Progenitor cell of endocrine pancreas (in vitro differentiated cells): ENCODE data around the gene UTP14A. TPM values are rescaled to one million over a fixed set of nuclear protein-coding genes. Genes with fewer than 3 reads are reported as not detected.

Source experiments
- DNase-seq: peaks from one replicate; pipeline ENCODE4 v3.0.0; 2021; ENCODE audit warnings: low spot score; ENCODE audit not compliant: unreplicated experiment
- H3K27ac Mint-ChIP-seq: 2 replicates; pipeline ENCODE4 v1.8.0; 2021; ENCODE audit warnings: mild to moderate bottlenecking, moderate library complexity, mixed read lengths
- H3K27me3 Mint-ChIP-seq: 2 replicates; pipeline ENCODE4 v1.8.0; 2021; ENCODE audit warnings: mixed read lengths
- H3K36me3 Mint-ChIP-seq: 2 replicates; pipeline ENCODE4 v1.8.0; 2022; ENCODE audit warnings: mixed read lengths; ENCODE audit not compliant: insufficient read depth
- H3K4me1 Mint-ChIP-seq: 2 replicates; pipeline ENCODE4 v1.8.0; 2021; ENCODE audit warnings: low read depth, mixed read lengths
- H3K4me3 Mint-ChIP-seq: 2 replicates; pipeline ENCODE4 v1.8.0; 2021; ENCODE audit warnings: low read depth, mild to moderate bottlenecking, moderate library complexity, mixed read lengths
- H3K9me3 Mint-ChIP-seq: 2 replicates; pipeline ENCODE4 v1.8.0; 2021; ENCODE audit warnings: low read depth, mixed read lengths
- total RNA-seq: library from RNA; stranded (reverse); gene quantifications from 2 replicates; pipeline ENCODE4 v1.2.1, GENCODE V29; 2021
- TF ChIP-seq, protein P1 (sequence below): fragments of 200-600 bp; sonication (generic); IDR thresholded peaks from one replicate; pipeline ENCODE4 v1.5.0; 2021; ENCODE audit warnings: antibody characterized with exemption, mild to moderate bottlenecking; ENCODE audit not compliant: unreplicated experiment

Gene UTP14A
- total RNA-seq, 1 donor from 2014 or later, result 18.1 TPM

DNA sequence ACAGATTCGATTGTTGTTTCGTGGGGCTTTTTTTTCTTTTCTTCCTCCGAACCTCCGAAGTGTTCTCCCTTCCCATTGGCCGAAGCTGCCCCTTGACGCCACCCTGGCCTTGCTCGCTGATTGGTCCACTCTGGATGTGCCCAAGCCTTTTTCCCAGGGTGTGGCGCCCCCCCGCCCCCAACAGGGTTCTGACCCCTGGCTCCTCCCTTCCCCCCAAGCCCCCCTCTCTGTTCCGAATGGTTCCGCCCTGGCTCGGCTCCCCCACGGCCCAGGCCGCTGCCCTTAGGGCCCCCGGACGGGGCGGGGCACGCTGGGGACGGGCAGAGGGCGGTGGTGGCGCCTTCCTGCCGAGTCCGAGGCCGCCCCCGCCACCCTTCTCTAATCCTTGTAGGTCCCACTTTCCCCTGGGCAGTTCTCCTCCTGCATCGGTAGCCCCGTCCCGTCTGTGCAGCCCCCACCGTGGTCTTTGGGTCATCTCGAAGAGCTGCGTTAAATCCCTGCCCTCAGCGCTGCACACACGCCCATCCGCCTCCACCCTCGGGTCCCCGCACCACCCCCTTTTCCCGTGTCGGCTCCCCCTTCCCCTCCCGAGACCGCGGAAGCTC, 25.5 kb downstream of the UTP14A start:
- H3K4me3 Mint-ChIP-seq, result peak overlapping the region; percentile 84
- no peaks in the 10 kb centered on the region for H3K4me1 Mint-ChIP-seq
- TF ChIP-seq, protein P1, sequence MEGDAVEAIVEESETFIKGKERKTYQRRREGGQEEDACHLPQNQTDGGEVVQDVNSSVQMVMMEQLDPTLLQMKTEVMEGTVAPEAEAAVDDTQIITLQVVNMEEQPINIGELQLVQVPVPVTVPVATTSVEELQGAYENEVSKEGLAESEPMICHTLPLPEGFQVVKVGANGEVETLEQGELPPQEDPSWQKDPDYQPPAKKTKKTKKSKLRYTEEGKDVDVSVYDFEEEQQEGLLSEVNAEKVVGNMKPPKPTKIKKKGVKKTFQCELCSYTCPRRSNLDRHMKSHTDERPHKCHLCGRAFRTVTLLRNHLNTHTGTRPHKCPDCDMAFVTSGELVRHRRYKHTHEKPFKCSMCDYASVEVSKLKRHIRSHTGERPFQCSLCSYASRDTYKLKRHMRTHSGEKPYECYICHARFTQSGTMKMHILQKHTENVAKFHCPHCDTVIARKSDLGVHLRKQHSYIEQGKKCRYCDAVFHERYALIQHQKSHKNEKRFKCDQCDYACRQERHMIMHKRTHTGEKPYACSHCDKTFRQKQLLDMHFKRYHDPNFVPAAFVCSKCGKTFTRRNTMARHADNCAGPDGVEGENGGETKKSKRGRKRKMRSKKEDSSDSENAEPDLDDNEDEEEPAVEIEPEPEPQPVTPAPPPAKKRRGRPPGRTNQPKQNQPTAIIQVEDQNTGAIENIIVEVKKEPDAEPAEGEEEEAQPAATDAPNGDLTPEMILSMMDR, result no peak
- H3K9me3 Mint-ChIP-seq, result peaks cover 3% of the 10 kb centered on the region
- peaks cover 23% of the 10 kb centered on the region for H3K27me3 Mint-ChIP-seq
- peak overlapping the region; percentile 97 for H3K27ac Mint-ChIP-seq
- peak; percentile 79 for DNase-seq
- peaks cover 9% of the 10 kb centered on the region for H3K36me3 Mint-ChIP-seq

DNA sequence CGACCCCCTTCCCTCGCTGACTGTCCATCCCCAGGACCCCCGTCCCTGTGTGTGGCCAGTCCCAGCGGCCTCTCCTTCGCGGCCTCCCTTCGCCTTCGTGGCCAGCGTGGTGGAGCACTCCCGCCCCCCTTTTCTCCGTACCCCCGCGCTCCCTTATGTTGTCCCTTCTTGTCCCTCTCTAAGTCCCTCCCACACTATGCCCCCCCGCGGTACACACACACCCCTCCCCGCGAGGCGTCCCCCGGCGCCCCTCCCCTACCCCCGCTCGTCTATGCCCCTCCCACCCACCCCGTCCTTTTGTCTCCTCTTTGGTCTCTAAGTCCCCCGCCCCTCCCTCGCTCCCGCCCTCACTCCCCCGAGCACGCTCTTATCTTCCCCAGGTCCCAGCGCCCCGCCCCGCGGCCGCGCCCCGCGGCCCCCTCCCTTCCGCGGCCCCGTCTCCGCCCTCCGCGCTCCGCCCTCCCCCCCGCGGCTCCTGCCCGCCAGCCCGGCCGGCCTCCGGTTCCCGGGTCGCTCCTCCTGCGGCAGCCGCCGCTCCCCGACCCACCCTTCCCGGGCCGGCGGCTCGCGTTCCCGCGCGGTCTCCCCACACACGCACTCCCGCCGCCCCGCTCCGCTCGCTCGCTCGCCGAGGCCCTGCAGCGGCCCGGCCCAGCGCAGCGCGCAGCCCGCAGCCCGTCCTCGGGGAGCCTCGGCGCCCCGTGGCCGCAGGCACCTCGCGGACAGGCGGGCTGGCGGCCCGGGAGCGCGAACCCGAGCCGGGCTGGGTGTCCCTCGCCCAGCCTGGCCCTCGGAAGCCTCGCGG, 26.3 kb downstream of the UTP14A start:
- peaks cover 5% of the 10 kb centered on the region for H3K36me3 Mint-ChIP-seq
- DNase-seq, result peak; percentile 55
- H3K9me3 Mint-ChIP-seq, result peaks cover 3% of the 10 kb centered on the region
- peak overlapping the region; percentile 84 for H3K4me3 Mint-ChIP-seq
- peak overlapping the region; percentile 78 for H3K27ac Mint-ChIP-seq
- TF ChIP-seq, protein P1, result no peak
- peaks cover 29% of the 10 kb centered on the region for H3K27me3 Mint-ChIP-seq
- H3K4me1 Mint-ChIP-seq, result peaks cover 6% of the 10 kb centered on the region

GRCh38 chrX:129932821-129933321, 26.9 kb downstream of the UTP14A start:
- Mint-ChIP-seq H3K9me3 (peaks cover 3% of the 10 kb centered on the region), H3K27ac (no peak overlapping the region)

GRCh38 chrX:129933700-129934099, 27.7 kb downstream of the UTP14A start:
- TF ChIP-seq, protein P1, result no peak
- H3K4me3 Mint-ChIP-seq, result peak overlapping the region; percentile 57

More at GRCh38 chrX:129932821-129933321, 26.9 kb downstream of the UTP14A start:
- Mint-ChIP-seq H3K36me3 (peaks cover 5% of the 10 kb centered on the region), H3K27me3 (peaks cover 29% of the 10 kb centered on the region), H3K4me3 (peak overlapping the region; percentile 59), H3K4me1 (peaks cover 6% of the 10 kb centered on the region)
- no peak for DNase-seq
- TF ChIP-seq, protein P1, result no peak

GRCh38 chrX:129934461-129934860, 28.5 kb downstream of the UTP14A start:
- no peaks in the 10 kb centered on the region for H3K9me3 Mint-ChIP-seq
- H3K4me3 Mint-ChIP-seq, result no peak overlapping the region
- H3K4me1 Mint-ChIP-seq, result peaks cover 6% of the 10 kb centered on the region
- TF ChIP-seq, protein P1, result no peak
- peaks cover 2% of the 10 kb centered on the region for H3K36me3 Mint-ChIP-seq
- H3K27me3 Mint-ChIP-seq, result peaks cover 40% of the 10 kb centered on the region
- no peak for DNase-seq
- H3K27ac Mint-ChIP-seq, result no peak overlapping the region

More at GRCh38 chrX:129933700-129934099, 27.7 kb downstream of the UTP14A start:
- Mint-ChIP-seq H3K4me1 (peaks cover 6% of the 10 kb centered on the region), H3K27me3 (peaks cover 36% of the 10 kb centered on the region), H3K9me3 (peaks cover 3% of the 10 kb centered on the region), H3K27ac (peak overlapping the region; percentile 33), H3K36me3 (peaks cover 5% of the 10 kb centered on the region)
- DNase-seq, result no peak
